ENCODE measurements around the gene FSHR.

DNA sequence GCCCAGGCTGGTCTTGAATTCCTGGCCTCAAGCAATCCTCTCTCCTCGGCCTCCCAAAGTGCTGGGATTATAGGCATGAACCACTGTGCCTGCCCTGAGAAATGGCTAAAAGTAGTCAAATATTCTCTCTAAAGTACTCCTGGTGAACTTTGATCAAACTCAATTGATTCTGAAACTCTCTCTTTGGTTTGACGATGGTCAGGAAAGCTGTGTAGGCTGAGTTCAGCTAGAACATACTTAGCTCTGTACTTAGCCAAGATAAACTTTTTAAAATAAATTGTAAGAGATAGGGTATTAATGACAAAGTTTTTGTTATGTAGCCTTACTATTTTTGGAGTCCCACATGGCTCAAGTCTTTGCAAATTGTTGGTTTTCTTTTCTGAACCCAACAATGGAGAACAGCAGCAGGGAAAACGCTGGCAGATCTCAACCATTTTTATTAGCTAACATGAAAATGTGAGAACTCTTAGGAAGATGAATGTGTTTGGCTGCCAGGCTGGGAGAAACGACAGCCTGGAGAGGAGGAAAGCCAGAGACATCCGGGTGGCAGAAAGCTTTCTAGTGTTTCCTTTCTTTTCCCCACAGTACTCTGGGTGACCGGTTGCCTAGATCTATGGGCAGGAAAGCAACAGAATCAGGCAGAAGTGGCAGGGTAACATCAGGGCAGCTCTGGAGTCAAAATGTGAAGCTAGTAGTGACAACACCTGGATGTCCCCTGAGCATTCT, 205.8 kb downstream of the FSHR start:
- TF ChIP-seq, protein P1, sequence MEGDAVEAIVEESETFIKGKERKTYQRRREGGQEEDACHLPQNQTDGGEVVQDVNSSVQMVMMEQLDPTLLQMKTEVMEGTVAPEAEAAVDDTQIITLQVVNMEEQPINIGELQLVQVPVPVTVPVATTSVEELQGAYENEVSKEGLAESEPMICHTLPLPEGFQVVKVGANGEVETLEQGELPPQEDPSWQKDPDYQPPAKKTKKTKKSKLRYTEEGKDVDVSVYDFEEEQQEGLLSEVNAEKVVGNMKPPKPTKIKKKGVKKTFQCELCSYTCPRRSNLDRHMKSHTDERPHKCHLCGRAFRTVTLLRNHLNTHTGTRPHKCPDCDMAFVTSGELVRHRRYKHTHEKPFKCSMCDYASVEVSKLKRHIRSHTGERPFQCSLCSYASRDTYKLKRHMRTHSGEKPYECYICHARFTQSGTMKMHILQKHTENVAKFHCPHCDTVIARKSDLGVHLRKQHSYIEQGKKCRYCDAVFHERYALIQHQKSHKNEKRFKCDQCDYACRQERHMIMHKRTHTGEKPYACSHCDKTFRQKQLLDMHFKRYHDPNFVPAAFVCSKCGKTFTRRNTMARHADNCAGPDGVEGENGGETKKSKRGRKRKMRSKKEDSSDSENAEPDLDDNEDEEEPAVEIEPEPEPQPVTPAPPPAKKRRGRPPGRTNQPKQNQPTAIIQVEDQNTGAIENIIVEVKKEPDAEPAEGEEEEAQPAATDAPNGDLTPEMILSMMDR (IDR thresholded peaks at IDR 0.05): no peak
- TF ChIP-seq EP300 (IDR thresholded peaks at IDR 0.05) (no peak), POLR2AphosphoS5 (IDR thresholded peaks at IDR 0.05) (no peak)

Measured in upper lobe of left lung (tissue), 4 donors.